SU-DHL-6 (cell line): ENCODE measurements around the gene PDPK1.

Experiments
- CTCF ChIP-seq: fragments of 200-600 bp; sonication (generic); IDR thresholded peaks from one replicate; pipeline ENCODE4 v1.5.1; 2017; ENCODE audit warnings: antibody characterized with exemption, mild to moderate bottlenecking, low read length, moderate library complexity; ENCODE audit not compliant: insufficient read depth, poor library complexity, severe bottlenecking
- EZH2phosphoT487 ChIP-seq: fragments of 200-600 bp; sonication (generic), shearing (Covaris generic); conservative IDR thresholded peaks from 2 replicates; pipeline ENCODE4 v1.6.1; 2018; ENCODE audit warnings: mild to moderate bottlenecking, antibody characterized with exemption, low read length, moderate library complexity, mixed read lengths

DNA sequence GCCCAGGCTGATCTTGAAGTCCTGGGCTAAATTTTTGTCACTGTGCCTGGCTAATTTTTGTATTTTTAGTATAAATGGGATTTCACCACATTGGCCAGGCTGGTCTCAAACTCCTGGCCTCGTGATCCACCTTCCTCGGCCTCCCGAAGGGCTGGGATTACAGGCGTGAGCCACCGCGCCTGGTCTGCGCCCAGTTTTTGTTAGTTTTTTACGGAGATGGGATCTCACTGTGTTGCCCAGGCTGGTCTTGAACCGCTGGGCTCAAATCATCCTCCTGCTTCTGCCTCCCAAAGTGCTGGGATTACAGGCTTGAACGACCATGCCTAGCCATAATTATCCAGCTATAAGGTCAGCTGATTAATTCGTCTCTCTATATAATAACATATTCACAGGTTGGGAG is 3.9 kb upstream of the PDPK1 start:
- TF ChIP-seq CTCF: no peak
- no peak for TF ChIP-seq EZH2phosphoT487
